Stimulated activated CD8-positive, alpha-beta memory T cell treated with anti-CD3 and anti-CD28 coated beads, Interleukin-15, amount 100 ng/mL, for 1 hour (primary cell): Measurements from ENCODE around the gene YTHDC2.

ENCODE experiments used
- DNase-seq: peaks from one replicate; pipeline ENCODE4 v3.0.0-alpha.2; 2020; ENCODE audit warnings: low read depth

Gene YTHDC2

GRCh38 chr5:113513384-113514288, at the start of gene YTHDC2:
TSS of gene YTHDC2 (plus strand) at chr5:113513694. CDS start at chr5:113513896, 202 bp downstream.
- DNase-seq = peak; percentile 68

- DNase-seq = no peak
Observed at GRCh38 chr5:113474100-113474728, 39.3 kb upstream of the YTHDC2 start.

GRCh38 chr5:113478691-113479090, 34.8 kb upstream of the YTHDC2 start:
- no peak for DNase-seq

GRCh38 chr5:113480243-113480642, 33.3 kb upstream of the YTHDC2 start:
- DNase-seq = no peak

GRCh38 chr5:113487416-113487780, 26.1 kb upstream of the YTHDC2 start:
- no peak for DNase-seq

GRCh38 chr5:113487781-113488644, 25.5 kb upstream of the YTHDC2 start, which contains the start of gene MCC:
TSS of gene MCC (minus strand) at chr5:113488453.
- DNase-seq = no peak

GRCh38 chr5:113488645-113489184, 24.8 kb upstream of the YTHDC2 start:
- DNase-seq = no peak

- DNase-seq = no peak
Observed at GRCh38 chr5:113489299-113489698, 24.2 kb upstream of the YTHDC2 start.

GRCh38 chr5:113490317-113490716, 23.2 kb upstream of the YTHDC2 start:
- DNase-seq = no peak

GRCh38 chr5:113491022-113491421, 22.5 kb upstream of the YTHDC2 start:
- no peak for DNase-seq

GRCh38 chr5:113493446-113493845, 20.0 kb upstream of the YTHDC2 start:
- DNase-seq = no peak

- DNase-seq = no peak
Observed at GRCh38 chr5:113495422-113495841, 18.1 kb upstream of the YTHDC2 start.

- no peak for DNase-seq
Observed at GRCh38 chr5:113502073-113502472, 11.4 kb upstream of the YTHDC2 start.

GRCh38 chr5:113503146-113503545, 10.3 kb upstream of the YTHDC2 start:
- DNase-seq = no peak

GRCh38 chr5:113505181-113505580, 8.3 kb upstream of the YTHDC2 start:
- DNase-seq = no peak

GRCh38 chr5:113507601-113508000, 5.9 kb upstream of the YTHDC2 start:
- DNase-seq = no peak

- no peak for DNase-seq
Observed at GRCh38 chr5:113508756-113509155, 4.7 kb upstream of the YTHDC2 start.

- DNase-seq = no peak
Observed at GRCh38 chr5:113510836-113511451, 2.5 kb upstream of the YTHDC2 start.

GRCh38 chr5:113512341-113512740, 1.2 kb upstream of the YTHDC2 start:
- no peak for DNase-seq

- no peak for DNase-seq
Observed at GRCh38 chr5:113514289-113514635, 768 bp downstream of the YTHDC2 start.

- DNase-seq = no peak
Observed at GRCh38 chr5:113518884-113519283, 5.4 kb downstream of the YTHDC2 start.

GRCh38 chr5:113519412-113519811, 5.9 kb downstream of the YTHDC2 start:
- no peak for DNase-seq
